ENCODE measurements around the gene FTH1. TPM values are rescaled to one million over a fixed set of nuclear protein-coding genes. Genes with fewer than 3 reads are reported as not detected.
A peak's percentile ranks its signal among the peaks of the same experiment; 100 is the strongest.

Gene FTH1
- total and polyA plus RNA-seq, 2 of the 13 experiments (the other 11 are each of a cell fraction or from before 2014, with no cell fraction given), result 607 to 760 TPM

GRCh38 chr11:61972672-61973475 is 5.4 kb upstream of the FTH1 start (continued):
- TF ChIP-seq ZNF660 (CRISPR knock-in tag; IDR thresholded peaks at IDR 0.05; ENCODE audit: borderline replicate concordance, low read depth) (no peak), ZNF713 (CRISPR knock-in tag; IDR thresholded peaks at IDR 0.05) (no peak; the same call in 1 of the 2 replicates), MAFF (IDR thresholded peaks at IDR 0.05; ENCODE audit: low read depth, low read length) (peak; percentile 8; the same call in 1 of the 2 replicates), ZNF616 (CRISPR knock-in tag; IDR thresholded peaks at IDR 0.05; ENCODE audit: low read depth) (0 out of 2 replicates have a peak, but pooled peaks have one; percentile 46), CSRNP2 (CRISPR knock-in tag; conservative IDR thresholded peaks at IDR 0.05; ENCODE audit: low read depth) (no peak), ZNF282 (IDR thresholded peaks at IDR 0.05; ENCODE audit: partially characterized antibody) (no peak), ZNF614 (CRISPR knock-in tag; IDR thresholded peaks at IDR 0.05; ENCODE audit: borderline replicate concordance) (peak; percentile 85), TOPORS (CRISPR knock-in tag; IDR thresholded peaks at IDR 0.05) (0 out of 2 replicates have a peak, but pooled peaks have one; percentile 4), MEIS1 (CRISPR knock-in tag; IDR thresholded peaks at IDR 0.05; ENCODE audit: borderline replicate concordance) (no peak; the same call in 1 of the 2 replicates), TRIM22 (IDR thresholded peaks at IDR 0.05) (no peak), KAT2B (IDR thresholded peaks at IDR 0.05; ENCODE audit: borderline replicate concordance, low read depth, low read length) (no peak), ZBTB49 (CRISPR knock-in tag; IDR thresholded peaks at IDR 0.05; ENCODE audit: borderline replicate concordance) (peak; percentile 79; the same call in 1 of the 2 replicates), ZBTB10 (CRISPR knock-in tag; IDR thresholded peaks at IDR 0.05; ENCODE audit: borderline replicate concordance) (peak; percentile 95), ZNF296 (CRISPR knock-in tag; conservative IDR thresholded peaks at IDR 0.05) (no peak), RCOR2 (CRISPR knock-in tag; IDR thresholded peaks at IDR 0.05) (peak; percentile 90), U2AF1 (optimal IDR thresholded peaks at IDR 0.05; ENCODE audit: low read depth, low read length) (peak; percentile 62), ZNF577 (CRISPR knock-in tag; IDR thresholded peaks at IDR 0.05; ENCODE audit: borderline replicate concordance, low read depth) (no peak), MXD4 (CRISPR knock-in tag; IDR thresholded peaks at IDR 0.05) (peak; percentile 34; the same call in 1 of the 2 replicates), KMT2B (CRISPR knock-in tag; IDR thresholded peaks at IDR 0.05) (no peak; the same call in 1 of the 2 replicates), ISX (CRISPR knock-in tag; conservative IDR thresholded peaks at IDR 0.05) (no peak; the same call in 1 of the 2 replicates), ZNF720 (CRISPR knock-in tag; IDR thresholded peaks at IDR 0.05) (no peak), SMYD3 (CRISPR knock-in tag; IDR thresholded peaks at IDR 0.05) (peak; percentile 85; the same call in 1 of the 2 replicates)

All from HepG2 (cell line).